HG03025 (cell line): ENCODE results near the gene CYFIP1.

ENCODE experiments used
- ATAC-seq: cut with Tn5 transposase; IDR thresholded peaks from one replicate; pipeline ENCODE4 v1.9.1; 2021; ENCODE audit warnings: mild to moderate bottlenecking, moderate library complexity; ENCODE audit not compliant: unreplicated experiment, low FRiP score

Gene CYFIP1

GRCh38 chr15:22874256-22874655, 105.9 kb downstream of the CYFIP1 start:
- no peak for ATAC-seq

GRCh38 chr15:22873841-22874240, 106.3 kb downstream of the CYFIP1 start:
- ATAC-seq = no peak

GRCh38 chr15:22872936-22873701, 107.0 kb downstream of the CYFIP1 start:
- no peak for ATAC-seq

- ATAC-seq = no peak
Measured at GRCh38 chr15:22871481-22872086, 108.6 kb downstream of the CYFIP1 start.

- ATAC-seq = no peak
Measured at GRCh38 chr15:22870865-22871264, 109.3 kb downstream of the CYFIP1 start.

GRCh38 chr15:22869856-22870255, 110.3 kb downstream of the CYFIP1 start:
- ATAC-seq = no peak

GRCh38 chr15:22868928-22869327, 111.2 kb downstream of the CYFIP1 start:
- ATAC-seq = no peak

GRCh38 chr15:22868495-22868894, 111.7 kb downstream of the CYFIP1 start:
- ATAC-seq = no peak

GRCh38 chr15:22867886-22868285, 112.3 kb downstream of the CYFIP1 start:
- no peak for ATAC-seq

- no peak for ATAC-seq
Measured at GRCh38 chr15:22866079-22866478, 114.1 kb downstream of the CYFIP1 start.

- no peak for ATAC-seq
Measured at GRCh38 chr15:22863356-22863755, 116.8 kb downstream of the CYFIP1 start.

- no peak for ATAC-seq
Measured at GRCh38 chr15:22861161-22861560, 119.0 kb downstream of the CYFIP1 start.

GRCh38 chr15:22856659-22857058, 123.5 kb downstream of the CYFIP1 start:
- ATAC-seq = no peak

GRCh38 chr15:22855791-22856190, 124.4 kb downstream of the CYFIP1 start:
- no peak for ATAC-seq

- ATAC-seq = no peak
Measured at GRCh38 chr15:22851513-22851912, 128.7 kb downstream of the CYFIP1 start.

- ATAC-seq = no peak
Measured at GRCh38 chr15:22850055-22850454, 130.1 kb downstream of the CYFIP1 start.

GRCh38 chr15:22846073-22846472, 134.1 kb downstream of the CYFIP1 start:
- ATAC-seq = no peak

GRCh38 chr15:22845289-22845900, 134.8 kb downstream of the CYFIP1 start:
- no peak for ATAC-seq

- no peak for ATAC-seq
Measured at GRCh38 chr15:22844421-22845288, 135.5 kb downstream of the CYFIP1 start.

GRCh38 chr15:22839046-22839695, 141.0 kb downstream of the CYFIP1 start:
- peak; percentile 1 for ATAC-seq
